CD14-positive monocyte (primary cell): Measurements from ENCODE around the gene SYTL5. TPM values are rescaled to one million over a fixed set of nuclear protein-coding genes. Genes with fewer than 3 reads are reported as not detected.

Experiments used
- DNase-seq, 3 donors: peaks; one replicate each; pipeline ENCODE4 v3.0.0-alpha.2; 2011 to 2022
- H2AFZ ChIP-seq: 2 replicates; pipeline ENCODE4 v1.6.0; 2012; ENCODE audit warnings: mild to moderate bottlenecking, low read depth, low read length, inconsistent platforms; ENCODE audit not compliant: insufficient read depth, poor library complexity, severe bottlenecking
- H3K27ac ChIP-seq, 2 donors: 1 replicate in 1 of 2; 2 replicates in 1 of 2; pipeline ENCODE4 v1.5.1; 2012 to 2013; ENCODE audit warnings: low read length in 2 of 2, control low read depth in 1 of 2, inconsistent platforms in 1 of 2, low read depth in 1 of 2, mild to moderate bottlenecking in 1 of 2
- H3K27me3 ChIP-seq, 2 donors: one replicate each; pipeline versions ENCODE4 v1.6.0 to v1.6.1; 2011 to 2013; ENCODE audit warnings: low read length in 2 of 2; ENCODE audit not compliant: control insufficient read depth in 2 of 2, insufficient read depth in 2 of 2
- H3K36me3 ChIP-seq, 2 donors: replicated peaks in 1 of 2; 1 replicate in 1 of 2; 2 replicates in 1 of 2; pipeline versions ENCODE4 v1.5.1 to v1.6.1; 2012 to 2013; ENCODE audit warnings: low read length in 2 of 2, control low read depth in 1 of 2, inconsistent platforms in 1 of 2, mild to moderate bottlenecking in 1 of 2; ENCODE audit not compliant: insufficient read depth in 2 of 2, control insufficient read depth in 1 of 2
- H3K4me1 ChIP-seq, 2 donors: 1 replicate in 1 of 2; 2 replicates in 1 of 2; pipeline versions ENCODE4 v1.5.1 to v1.6.1; 2012 to 2013; ENCODE audit warnings: low read length in 2 of 2, control low read depth in 1 of 2, inconsistent platforms in 1 of 2, mild to moderate bottlenecking in 1 of 2, moderate library complexity in 1 of 2; ENCODE audit not compliant: insufficient read depth in 2 of 2, control insufficient read depth in 1 of 2
- H3K4me2 ChIP-seq: replicated peaks from 2 replicates; pipeline ENCODE3; 2012; ENCODE audit warnings: low read length, moderate library complexity, mild to moderate bottlenecking; ENCODE audit not compliant: poor library complexity, severe bottlenecking; ENCODE audit errors: extremely low read depth
- H3K4me3 ChIP-seq, 3 experiments: fragments of 200-600 bp in 1 of 3; sonication (generic) in 1 of 3; replicated peaks in 1 of 3; 1 replicate in 2 of 3; 2 replicates in 1 of 3; pipeline ENCODE4 v1.5.1; 2011 to 2013; ENCODE audit warnings: low read length in 3 of 3, mild to moderate bottlenecking in 3 of 3, control low read depth in 2 of 3, low read depth in 2 of 3, inconsistent platforms in 1 of 3, moderate library complexity in 1 of 3
- H3K79me2 ChIP-seq: 2 replicates; pipeline ENCODE4 v1.6.0; 2012; ENCODE audit warnings: mild to moderate bottlenecking, control low read depth, inconsistent platforms, low read length, moderate library complexity; ENCODE audit not compliant: insufficient read depth
- H3K9ac ChIP-seq: 2 replicates; pipeline ENCODE4 v1.6.0; 2017; ENCODE audit warnings: low read length, mild to moderate bottlenecking; ENCODE audit not compliant: insufficient read depth, poor library complexity, severe bottlenecking
- H3K9me3 ChIP-seq, 2 donors: replicated peaks in 1 of 2; 1 replicate in 1 of 2; 2 replicates in 1 of 2; pipeline versions ENCODE4 v1.5.1 to v1.6.1; 2012 to 2013; ENCODE audit warnings: low read length in 2 of 2, control low read depth in 1 of 2; ENCODE audit not compliant: control insufficient read depth in 1 of 2, insufficient read depth in 1 of 2
- H4K20me1 ChIP-seq: 2 replicates; pipeline ENCODE4 v1.6.0; 2012; ENCODE audit warnings: mild to moderate bottlenecking, low read length, control low read depth, moderate library complexity; ENCODE audit not compliant: insufficient read depth
- H3K27ac Mint-ChIP-seq, 7 donors: one replicate each; pipeline ENCODE4 v1.8.0; 2020; ENCODE audit warnings: mild to moderate bottlenecking in 7 of 7, mixed read lengths in 7 of 7, moderate library complexity in 6 of 7, inconsistent platforms in 2 of 7
- H3K27me3 Mint-ChIP-seq, 3 donors: one replicate each; pipeline ENCODE4 v1.8.0; 2021 to 2022; ENCODE audit warnings: low read depth in 3 of 3, mild to moderate bottlenecking in 3 of 3, mixed read lengths in 3 of 3, moderate library complexity in 3 of 3, inconsistent platforms in 1 of 3
- H3K36me3 Mint-ChIP-seq, 2 donors: one replicate each; pipeline ENCODE4 v1.8.0; 2020; ENCODE audit warnings: mixed read lengths in 2 of 2, inconsistent platforms in 1 of 2, mild to moderate bottlenecking in 1 of 2
- H3K4me1 Mint-ChIP-seq: one replicate; pipeline ENCODE4 v1.8.0; 2020; ENCODE audit warnings: mild to moderate bottlenecking, mixed read lengths
- H3K4me3 Mint-ChIP-seq, 2 donors: one replicate each; pipeline ENCODE4 v1.8.0; 2020; ENCODE audit warnings: mild to moderate bottlenecking in 2 of 2, mixed read lengths in 2 of 2, moderate library complexity in 1 of 2
- H3K9me3 Mint-ChIP-seq, 7 donors: one replicate each; pipeline ENCODE4 v1.8.0; 2020 to 2022; ENCODE audit warnings: mixed read lengths in 7 of 7, mild to moderate bottlenecking in 6 of 7, moderate library complexity in 6 of 7, inconsistent platforms in 2 of 7
- CTCF ChIP-seq: fragments of 200-600 bp; IDR thresholded peaks from one replicate; pipeline ENCODE4 v1.8.0; 2022; ENCODE audit warnings: antibody characterized with exemption, mild to moderate bottlenecking
- whole genome bisulfite sequencing: methylation state at CpG from one replicate; pipeline ENCODE4 v1.1.5; 2013; ENCODE audit warnings: missing lambda C conversion rate; ENCODE audit not compliant: insufficient coverage; 5-methylcytosine and 5-hydroxymethylcytosine counted together
- intact Hi-C, 2 donors: fragments of 100-400 bp; cut with micrococcal nuclease; formaldehyde crosslinking; loops; one replicate each; pipeline versions ENCODE4 v1.15.0 to v1.15.1; 2023
- polyA plus RNA-seq, 3 donors: library from polyadenylated mRNA; depleted of rRNA in 1 of 3; unstranded in 2 of 3; stranded (reverse) in 1 of 3; fragments of 300-500 nt in 2 of 3; fragments of >200 nt in 1 of 3; fragmentation: Illumina TruSeq in 2 of 3; gene quantifications; 1 replicate in 2 of 3; 2 replicates in 1 of 3; pipeline ENCODE4 v1.2.3, GENCODE V29; 2012 to 2021

Gene SYTL5
- polyA plus RNA-seq, 3 donors, result not detected

- H3K9me3 ChIP-seq, result no peaks in the 10 kb centered on the region
- H3K36me3 Mint-ChIP-seq, result no peaks in the 10 kb centered on the region
- H3K27me3 ChIP-seq, result no peaks in the 10 kb centered on the region
- intact Hi-C loops, result no loop called here
- no peaks in the 10 kb centered on the region for H3K27me3 Mint-ChIP-seq
- H3K4me1 ChIP-seq, result no peaks in the 10 kb centered on the region
- WGBS, result no CpG with 5 or more reads among the region's 5 CpGs
- H3K4me1 Mint-ChIP-seq, result peaks cover 5% of the 10 kb centered on the region
- no peak for DNase-seq
- H3K27ac ChIP-seq, result no peak overlapping the region
- H3K9me3 Mint-ChIP-seq, result peaks cover 0 to 5% (median 0%) of the 10 kb centered on the region in 7 donors
- H3K79me2 ChIP-seq, result no peaks in the 10 kb centered on the region
- H3K4me3 Mint-ChIP-seq, result no peak overlapping the region
- H2AFZ ChIP-seq, result no peak overlapping the region
- no peaks in the 10 kb centered on the region for H3K36me3 ChIP-seq
- no peak overlapping the region for H3K9ac ChIP-seq
- no peak overlapping the region for H3K4me3 ChIP-seq
- H3K4me2 ChIP-seq, result no peak overlapping the region
- TF ChIP-seq CTCF, result no peak
- no peaks in the 10 kb centered on the region for H4K20me1 ChIP-seq
- no peak overlapping the region for H3K27ac Mint-ChIP-seq
Observed at GRCh38 chrX:38111196-38111595, 104.8 kb downstream of the SYTL5 start.

- Histone ChIP-seq H3K4me3 (no peak overlapping the region), H4K20me1 (no peaks in the 10 kb centered on the region), H3K4me1 (no peaks in the 10 kb centered on the region), H3K4me2 (no peak overlapping the region), H3K36me3 (no peaks in the 10 kb centered on the region), H3K27ac (no peak overlapping the region), H3K9ac (no peak overlapping the region), H3K9me3 (no peaks in the 10 kb centered on the region), H2AFZ (no peak overlapping the region), H3K79me2 (no peaks in the 10 kb centered on the region), H3K27me3 (no peaks in the 10 kb centered on the region)
- Mint-ChIP-seq H3K36me3 (no peaks in the 10 kb centered on the region), H3K27ac (no peak overlapping the region), H3K9me3 (peaks cover 0 to 5% (median 0%) of the 10 kb centered on the region in 7 donors), H3K4me1 (peaks cover 5% of the 10 kb centered on the region), H3K4me3 (no peak overlapping the region), H3K27me3 (no peaks in the 10 kb centered on the region)
- DNase-seq, result no peak
- no peak for TF ChIP-seq CTCF
- intact Hi-C loops, result no loop called here
- WGBS, result no CpG with 5 or more reads among the region's 4 CpGs
Observed at GRCh38 chrX:38112566-38112965, 106.2 kb downstream of the SYTL5 start.
